ENCODE measurements around the gene TGFBR3.

GRCh38 chr1:91821126-91821868 is 64.7 kb downstream of the TGFBR3 start:
- TF ChIP-seq CTCF (optimal IDR thresholded peaks at IDR 0.05 in 1 of 3, IDR thresholded peaks at IDR 0.05 in 1 of 3, conservative IDR thresholded peaks at IDR 0.05 in 1 of 3; ENCODE audit: extremely low read depth in 1 of 3, insufficient read depth in 2 of 3, low read length in 3 of 3) (no peak), EZH2 (IDR thresholded peaks at IDR 0.05; ENCODE audit: low read length) (no peak)

All from keratinocyte (primary cell).